COLO668 (cell line): ENCODE measurements around the gene OR52E2.
"Not testable (repeated sequence)": the region's sequence is repeated elsewhere in the genome, so short reads cannot be mapped to it uniquely, and the experiment has no call there.

Experiments
- DNase-seq: peaks from one replicate; lab custom pipeline; 2025; ENCODE audit not compliant: unreplicated experiment; lab: John Stamatoyannopoulos, UW

OR52E2 gene

GRCh38 chr11:5059391-5059790 lies at the start of gene OR52E2:
OR52E2 (minus strand) TSS chr11:5059627; CDS start chr11:5059627, 0 bp downstream.
- DNase-seq: no peak

- no peak for DNase-seq
Observed at GRCh38 chr11:5107285-5107684, 47.9 kb upstream of the OR52E2 start.

- no peak for DNase-seq
Observed at GRCh38 chr11:5103066-5103465, 43.6 kb upstream of the OR52E2 start.

- no peak for DNase-seq
Observed at GRCh38 chr11:5102246-5102645, 42.8 kb upstream of the OR52E2 start.

GRCh38 chr11:5096011-5096410 lies 36.6 kb upstream of the OR52E2 start:
- DNase-seq: no peak

- DNase-seq: no peak
Observed at GRCh38 chr11:5092821-5093585, 33.6 kb upstream of the OR52E2 start.

GRCh38 chr11:5090668-5091067 lies 31.2 kb upstream of the OR52E2 start:
- DNase-seq: no peak

GRCh38 chr11:5088556-5088955 lies 29.1 kb upstream of the OR52E2 start:
- DNase-seq: no peak

- DNase-seq: no peak
Observed at GRCh38 chr11:5083602-5084001, 24.2 kb upstream of the OR52E2 start.

GRCh38 chr11:5081405-5081804 lies 22.0 kb upstream of the OR52E2 start:
- no peak for DNase-seq

- no peak for DNase-seq
Observed at GRCh38 chr11:5071799-5072198, 12.4 kb upstream of the OR52E2 start.

- DNase-seq: no peak
Observed at GRCh38 chr11:5069272-5069671, 9.8 kb upstream of the OR52E2 start, which contains the start of gene OR52E1. OR52E1 (plus strand) TSS chr11:5069572.

GRCh38 chr11:5065027-5065426 lies 5.6 kb upstream of the OR52E2 start:
- no peak for DNase-seq

GRCh38 chr11:5058679-5059078 lies 748 bp downstream of the OR52E2 start:
- not testable (repeated sequence) for DNase-seq

- DNase-seq: no peak
Observed at GRCh38 chr11:5046754-5047330, 12.6 kb downstream of the OR52E2 start.

GRCh38 chr11:5046226-5046625 lies 13.2 kb downstream of the OR52E2 start, which contains the start of gene OR52J3:
OR52J3 (plus strand) TSS chr11:5046526; CDS start chr11:5046526, 0 bp downstream.
- no peak for DNase-seq

- no peak for DNase-seq
Observed at GRCh38 chr11:5043380-5043779, 16.0 kb downstream of the OR52E2 start.

- no peak for DNase-seq
Observed at GRCh38 chr11:5042091-5042490, 17.3 kb downstream of the OR52E2 start.

- DNase-seq: no peak
Observed at GRCh38 chr11:5040876-5041275, 18.6 kb downstream of the OR52E2 start.

- no peak for DNase-seq
Observed at GRCh38 chr11:5038341-5038740, 21.1 kb downstream of the OR52E2 start.

GRCh38 chr11:5037926-5038325 lies 21.5 kb downstream of the OR52E2 start:
- DNase-seq: no peak

GRCh38 chr11:5036669-5037068 lies 22.8 kb downstream of the OR52E2 start:
- DNase-seq: no peak

GRCh38 chr11:5021996-5022395 lies 37.4 kb downstream of the OR52E2 start:
- DNase-seq: no peak
